Fibroblast of villous mesenchyme (primary cell): ENCODE data around the gene DCN. TPM values are rescaled to one million over a fixed set of nuclear protein-coding genes. Genes with fewer than 3 reads are reported as not detected.

ENCODE experiments used
- DNase-seq: peaks from one replicate; pipeline ENCODE4 v3.0.0-alpha.2; 2010; ENCODE audit warnings: low read depth
- H3K4me3 ChIP-seq: 2 replicates; pipeline ENCODE4 v1.5.1; 2011; ENCODE audit warnings: low read depth, mild to moderate bottlenecking, low read length
- CTCF ChIP-seq: IDR thresholded peaks from 2 replicates; pipeline ENCODE4 v1.5.1; 2012; ENCODE audit warnings: low read depth, mild to moderate bottlenecking, low read length; ENCODE audit not compliant: insufficient read depth
- total RNA-seq: library from RNA; depleted of rRNA; stranded (reverse); fragments of >200 nt; gene quantifications from 2 replicates; pipeline ENCODE4 v1.2.3, GENCODE V29; 2012

Gene DCN
- total RNA-seq, 1 donor: 125 TPM

GRCh38 chr12:91108196-91108755, 74.3 kb downstream of the DCN start:
- TF ChIP-seq CTCF: no peak
- peak overlapping the region; percentile 65 for H3K4me3 ChIP-seq
- no peak for DNase-seq

GRCh38 chr12:91106283-91106682, 76.3 kb downstream of the DCN start:
- no peak for TF ChIP-seq CTCF
- DNase-seq: no peak

GRCh38 chr12:91105807-91106206, 76.8 kb downstream of the DCN start:
- H3K4me3 ChIP-seq: peak overlapping the region; percentile 65
- peak; percentile 72 for DNase-seq
- TF ChIP-seq CTCF: no peak

More at GRCh38 chr12:91106283-91106682, 76.3 kb downstream of the DCN start:
- H3K4me3 ChIP-seq: peak overlapping the region; percentile 65

- no peak for TF ChIP-seq CTCF
- peak overlapping the region; percentile 65 for H3K4me3 ChIP-seq
- DNase-seq: no peak
Observed at GRCh38 chr12:91104812-91105466, 77.7 kb downstream of the DCN start.

- peak overlapping the region; percentile 65 for H3K4me3 ChIP-seq
- no peak for DNase-seq
- TF ChIP-seq CTCF: no peak
Observed at GRCh38 chr12:91103624-91104023, 79.0 kb downstream of the DCN start.

GRCh38 chr12:91103101-91103500, 79.5 kb downstream of the DCN start:
- TF ChIP-seq CTCF: no peak
- H3K4me3 ChIP-seq: no peak overlapping the region
- DNase-seq: no peak
